Mammary epithelial cell (primary cell): ENCODE results near the gene CCDC85B.

ENCODE experiments used
- EZH2 ChIP-seq: IDR thresholded peaks from 2 replicates; pipeline ENCODE4 v1.6.1; 2012; ENCODE audit warnings: low read length, inconsistent platforms, borderline replicate concordance
- TF ChIP-seq, protein P1 (sequence below), 2 donors: IDR thresholded peaks in 1 of 2; conservative IDR thresholded peaks in 1 of 2; 2 replicates each; pipeline ENCODE4 v1.5.1; 2011 to 2012; ENCODE audit warnings: inconsistent platforms in 2 of 2, low read length in 2 of 2, mild to moderate bottlenecking in 2 of 2, control low read depth in 1 of 2, low read depth in 1 of 2; ENCODE audit not compliant: insufficient read depth in 1 of 2; ENCODE audit errors: extremely low read depth in 1 of 2

- TF ChIP-seq, protein P1, sequence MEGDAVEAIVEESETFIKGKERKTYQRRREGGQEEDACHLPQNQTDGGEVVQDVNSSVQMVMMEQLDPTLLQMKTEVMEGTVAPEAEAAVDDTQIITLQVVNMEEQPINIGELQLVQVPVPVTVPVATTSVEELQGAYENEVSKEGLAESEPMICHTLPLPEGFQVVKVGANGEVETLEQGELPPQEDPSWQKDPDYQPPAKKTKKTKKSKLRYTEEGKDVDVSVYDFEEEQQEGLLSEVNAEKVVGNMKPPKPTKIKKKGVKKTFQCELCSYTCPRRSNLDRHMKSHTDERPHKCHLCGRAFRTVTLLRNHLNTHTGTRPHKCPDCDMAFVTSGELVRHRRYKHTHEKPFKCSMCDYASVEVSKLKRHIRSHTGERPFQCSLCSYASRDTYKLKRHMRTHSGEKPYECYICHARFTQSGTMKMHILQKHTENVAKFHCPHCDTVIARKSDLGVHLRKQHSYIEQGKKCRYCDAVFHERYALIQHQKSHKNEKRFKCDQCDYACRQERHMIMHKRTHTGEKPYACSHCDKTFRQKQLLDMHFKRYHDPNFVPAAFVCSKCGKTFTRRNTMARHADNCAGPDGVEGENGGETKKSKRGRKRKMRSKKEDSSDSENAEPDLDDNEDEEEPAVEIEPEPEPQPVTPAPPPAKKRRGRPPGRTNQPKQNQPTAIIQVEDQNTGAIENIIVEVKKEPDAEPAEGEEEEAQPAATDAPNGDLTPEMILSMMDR (conservative IDR thresholded peaks at IDR 0.05 in 1 of 2, IDR thresholded peaks at IDR 0.05 in 1 of 2; ENCODE audit: extremely low read depth in 1 of 2, insufficient read depth in 1 of 2, low read depth in 1 of 2, low read length in 2 of 2): no peak
- TF ChIP-seq EZH2: no peak
Observed at GRCh38 chr11:65919141-65919572, 28.7 kb downstream of the CCDC85B start, which contains the start of gene DRAP1.
